HCT116 (cell line): Measurements from ENCODE around the gene YEATS4. TPM values are rescaled to one million over a fixed set of nuclear protein-coding genes. Genes with fewer than 3 reads are reported as not detected.

ENCODE experiments used
- ATAC-seq: fragments of 200-7000 bp; cut with Tn5 transposase; 2 replicates; pipeline ENCODE4 v1.9.1; 2020; ENCODE audit warnings: mild to moderate bottlenecking, moderate library complexity
- BruUV-seq: library from RNA; stranded (reverse); fragments of 400-500 nt; replicated peaks from 2 replicates; lab custom pipeline; 2021; lab: Mats Ljungman, UMichigan
- CTCF ChIA-PET: fragments of 300-600 bp; sonication (Branson Sonifier 250); formaldehyde crosslinking; loops from one replicate; lab custom pipeline; 2021; ENCODE audit warnings: antibody characterized with exemption; lab: Charles Lee
- POLR2A ChIA-PET: fragments of 300-600, 350-600 bp; sonication (Branson Sonifier 250); formaldehyde crosslinking; loops from one replicate; lab custom pipeline; 2021; ENCODE audit warnings: antibody characterized with exemption; lab: Charles Lee
- RAD21 ChIA-PET, 2 experiments: fragments of 300-600 bp; sonication (Branson Sonifier 250); formaldehyde crosslinking; loops; one replicate each; lab custom pipeline; 2023; ENCODE audit warnings: low total read pairs in 2 of 2; ENCODE audit not compliant: uncharacterized antibody in 2 of 2, unreplicated experiment in 2 of 2, low non-redundant PET in 1 of 2; lab: Charles Lee
- DNase-seq: peaks from one replicate; pipeline ENCODE4 v3.0.0-alpha.2; 2010; ENCODE audit warnings: low read depth, low spot score
- H2AFZ ChIP-seq: fragments of 200-600 bp; shearing (Covaris generic), sonication (generic); 2 replicates; pipeline ENCODE4 v1.6.1; 2017; ENCODE audit warnings: low read depth, mixed run types, mixed read lengths, antibody characterized with exemption, low read length; ENCODE audit not compliant: poor library complexity, severe bottlenecking
- H3K27ac ChIP-seq: 2 replicates; pipeline ENCODE4 v1.5.1; 2012; ENCODE audit warnings: low read depth, low read length
- H3K27me3 ChIP-seq: fragments of 200-600 bp; sonication (generic); 2 replicates; pipeline ENCODE4 v1.6.1; 2016; ENCODE audit warnings: mixed run types, low read length, mixed read lengths; ENCODE audit not compliant: insufficient read depth
- H3K36me3 ChIP-seq, 2 experiments: fragments of 200-500 bp in 1 of 2; fragments of 200-600 bp in 1 of 2; sonication (Bioruptor generic) in 1 of 2; sonication (generic) in 1 of 2; 2 replicates each; pipeline versions ENCODE4 v1.5.1 to v1.6.1; 2014 to 2016; ENCODE audit warnings: low read length in 2 of 2, inconsistent platforms in 1 of 2, mixed read lengths in 1 of 2, mixed run types in 1 of 2; ENCODE audit not compliant: insufficient read depth in 2 of 2, control insufficient read depth in 1 of 2
- H3K4me1 ChIP-seq, 2 experiments: fragments of 200-600 bp in 1 of 2; sonication (generic) in 1 of 2; 2 replicates each; pipeline versions ENCODE4 v1.5.1 to v1.6.1; 2012 to 2017; ENCODE audit warnings: low read length in 2 of 2, inconsistent platforms in 1 of 2, mild to moderate bottlenecking in 1 of 2, mixed read lengths in 1 of 2, mixed run types in 1 of 2, moderate library complexity in 1 of 2; ENCODE audit not compliant: insufficient read depth in 2 of 2, control insufficient read depth in 1 of 2
- H3K4me2 ChIP-seq: fragments of 200-600 bp; sonication (generic); 2 replicates; pipeline ENCODE4 v1.6.1; 2017; ENCODE audit warnings: mixed run types, low read length, mixed read lengths
- H3K4me3 ChIP-seq, 2 experiments: fragments of 200-600 bp in 1 of 2; sonication (generic) in 1 of 2; replicated peaks in 1 of 2; 2 replicates each; pipeline ENCODE4 v1.5.1; 2011 to 2016; ENCODE audit warnings: low read length in 2 of 2, control low read depth in 1 of 2, low read depth in 1 of 2, mild to moderate bottlenecking in 1 of 2, mixed read lengths in 1 of 2, mixed run types in 1 of 2
- H3K79me2 ChIP-seq: fragments of 200-600 bp; sonication (generic); 2 replicates; pipeline ENCODE4 v1.6.1; 2017; ENCODE audit warnings: mild to moderate bottlenecking, mixed run types, low read length, moderate library complexity, mixed read lengths; ENCODE audit not compliant: insufficient read depth
- H3K9ac ChIP-seq: fragments of 200-600 bp; sonication (generic); 2 replicates; pipeline ENCODE4 v1.6.1; 2016; ENCODE audit warnings: low read length, mixed read lengths
- H3K9me2 ChIP-seq: fragments of 200-600 bp; sonication (generic), shearing (Covaris generic); 2 replicates; pipeline ENCODE4 v1.6.1; 2017; ENCODE audit warnings: mixed run types, mild to moderate bottlenecking, moderate library complexity; ENCODE audit not compliant: insufficient read depth
- H3K9me3 ChIP-seq, 2 experiments: fragments of 200-500 bp in 1 of 2; fragments of 200-600 bp in 1 of 2; sonication (Bioruptor generic) in 1 of 2; sonication (generic) in 1 of 2; 2 replicates each; pipeline ENCODE4 v1.6.1; 2014 to 2017; ENCODE audit warnings: low read length in 2 of 2, mixed read lengths in 2 of 2, inconsistent platforms in 1 of 2, low read depth in 1 of 2, mild to moderate bottlenecking in 1 of 2, mixed run types in 1 of 2, moderate library complexity in 1 of 2; ENCODE audit not compliant: control insufficient read depth in 1 of 2, insufficient read depth in 1 of 2
- H4K20me1 ChIP-seq: fragments of 200-600 bp; sonication (generic), shearing (Covaris generic); 2 replicates; pipeline ENCODE4 v1.6.1; 2017; ENCODE audit warnings: mixed run types, mild to moderate bottlenecking, moderate library complexity; ENCODE audit not compliant: insufficient read depth
- ATF3 ChIP-seq: IDR thresholded peaks from 2 replicates; pipeline ENCODE4 v1.6.1; 2012
- CBX3 ChIP-seq: IDR thresholded peaks from 2 replicates; pipeline ENCODE4 v1.6.1; 2012; ENCODE audit warnings: low read depth
- CEBPB ChIP-seq: IDR thresholded peaks from 2 replicates; pipeline ENCODE4 v1.6.1; 2012; ENCODE audit warnings: low read depth
- CTCF ChIP-seq, 3 experiments: fragments of 200-600 bp in 1 of 3; sonication (generic) in 1 of 3; IDR thresholded peaks in 2 of 3; conservative IDR thresholded peaks in 1 of 3; 2 replicates each; pipeline ENCODE4 v1.5.1; 2012 to 2017; ENCODE audit warnings: low read depth in 2 of 3, low read length in 2 of 3, antibody characterized with exemption in 1 of 3, borderline replicate concordance in 1 of 3, control low read depth in 1 of 3, mild to moderate bottlenecking in 1 of 3, mixed read lengths in 1 of 3, mixed run types in 1 of 3, moderate library complexity in 1 of 3; ENCODE audit not compliant: insufficient read depth in 1 of 3
- EGR1 ChIP-seq: IDR thresholded peaks from 2 replicates; pipeline ENCODE4 v1.6.1; 2012; ENCODE audit warnings: low read depth
- ELF1 ChIP-seq: IDR thresholded peaks from 2 replicates; pipeline ENCODE4 v1.6.1; 2012; ENCODE audit warnings: low read depth, borderline replicate concordance
- EZH2phosphoT487 ChIP-seq: fragments of 200-600 bp; IDR thresholded peaks from 2 replicates; pipeline ENCODE4 v1.6.1; 2018; ENCODE audit warnings: antibody characterized with exemption, borderline replicate concordance
- FOSL1 ChIP-seq: IDR thresholded peaks from 2 replicates; pipeline ENCODE4 v1.6.1; 2012; ENCODE audit warnings: low read depth
- MAX ChIP-seq: IDR thresholded peaks from 2 replicates; pipeline ENCODE4 v1.6.1; 2012
- POLR2AphosphoS5 ChIP-seq: IDR thresholded peaks from 2 replicates; pipeline ENCODE4 v1.6.1; 2011; ENCODE audit warnings: mild to moderate bottlenecking, low read depth, low read length, moderate library complexity
- RAD21 ChIP-seq: IDR thresholded peaks from 2 replicates; pipeline ENCODE4 v1.6.1; 2012; ENCODE audit warnings: low read depth, mild to moderate bottlenecking
- REST ChIP-seq: IDR thresholded peaks from 2 replicates; pipeline ENCODE4 v1.6.1; 2012; ENCODE audit warnings: low read depth
- SIN3A ChIP-seq: IDR thresholded peaks from 2 replicates; pipeline ENCODE4 v1.6.1; 2012; ENCODE audit warnings: low read depth
- SP1 ChIP-seq: IDR thresholded peaks from 2 replicates; pipeline ENCODE4 v1.6.1; 2012; ENCODE audit warnings: low read depth
- SRF ChIP-seq: IDR thresholded peaks from 2 replicates; pipeline ENCODE4 v1.6.1; 2012; ENCODE audit warnings: low read depth
- TCF7L2 ChIP-seq: IDR thresholded peaks from 2 replicates; pipeline ENCODE4 v1.7.0; 2011; ENCODE audit warnings: borderline replicate concordance, inconsistent platforms; ENCODE audit not compliant: insufficient read depth, insufficient read length; ENCODE audit errors: extremely low read depth
- YY1 ChIP-seq: IDR thresholded peaks from 2 replicates; pipeline ENCODE4 v1.6.1; 2011; ENCODE audit warnings: low read length, low read depth, moderate library complexity, mild to moderate bottlenecking; ENCODE audit not compliant: insufficient replicate concordance; ENCODE audit errors: extremely low read depth
- ZBTB33 ChIP-seq: IDR thresholded peaks from 2 replicates; pipeline ENCODE4 v1.6.1; 2011; ENCODE audit warnings: mild to moderate bottlenecking, low read length, moderate library complexity; ENCODE audit not compliant: insufficient replicate concordance; ENCODE audit errors: extremely low read depth
- ZFX ChIP-seq: fragments of 450-650 bp; IDR thresholded peaks from 2 replicates; pipeline ENCODE4 v1.6.1; 2017
- ZNF274 ChIP-seq: fragments of 200-500 bp; sonication (Bioruptor generic); IDR thresholded peaks from 2 replicates; pipeline ENCODE4 v1.6.1; 2014; ENCODE audit warnings: mild to moderate bottlenecking, low read depth, low read length, inconsistent platforms
- intact Hi-C: fragments of 100-400 bp; cut with micrococcal nuclease; formaldehyde crosslinking; loops from 2 replicates; pipeline ENCODE4 v1.10.0; 2022
- total RNA-seq: library from RNA; stranded (reverse); gene quantifications from one replicate; pipeline ENCODE4 v1.2.1, GENCODE V29; 2021; ENCODE audit not compliant: unreplicated experiment

Gene YEATS4
- total RNA-seq, 1 experiment from 2014 or later = 32.0 TPM

- H4K20me1 ChIP-seq = no peaks in the 10 kb centered on the region
- no peaks in the 10 kb centered on the region for H3K4me1 ChIP-seq
- ChIA-PET POLR2A (no interaction called here), CTCF (no interaction called here), RAD21 (no interaction called here)
- TF ChIP-seq YY1 = no peak
- TF ChIP-seq POLR2AphosphoS5 = no peak
- TF ChIP-seq ELF1 = no peak
- TF ChIP-seq CTCF (IDR thresholded peaks at IDR 0.05 in 2 of 3, conservative IDR thresholded peaks at IDR 0.05 in 1 of 3; ENCODE audit: borderline replicate concordance in 1 of 3, insufficient read depth in 1 of 3, low read depth in 2 of 3, low read length in 2 of 3) = no peak
- no peak for TF ChIP-seq SP1
- no peak for TF ChIP-seq ATF3
- TF ChIP-seq EZH2phosphoT487 = no peak
- no peak for TF ChIP-seq MAX
- TF ChIP-seq ZFX = no peak
- no peak for TF ChIP-seq CEBPB
- TF ChIP-seq EGR1 = no peak
- TF ChIP-seq SRF = no peak
- no peak for TF ChIP-seq REST
- TF ChIP-seq ZNF274 = no peak
- no peak for TF ChIP-seq ZBTB33
- TF ChIP-seq RAD21 = no peak
- TF ChIP-seq TCF7L2 = no peak
- no peak for TF ChIP-seq FOSL1
- TF ChIP-seq SIN3A = no peak
- TF ChIP-seq CBX3 = no peak
- ATAC-seq (no peak), DNase-seq (no peak)
- no peak overlapping the region for H3K4me3 ChIP-seq
- no peak overlapping the region for H3K4me2 ChIP-seq
- H3K9me3 ChIP-seq = no peaks in the 10 kb centered on the region
- BruUV-seq = no TSS peak
- no peak overlapping the region for H3K27ac ChIP-seq
- H2AFZ ChIP-seq = no peak overlapping the region
- intact Hi-C loops = no loop called here
- no peaks in the 10 kb centered on the region for H3K27me3 ChIP-seq
- H3K9ac ChIP-seq = no peak overlapping the region
- no peaks in the 10 kb centered on the region for H3K9me2 ChIP-seq
- H3K36me3 ChIP-seq = no peaks in the 10 kb centered on the region
- H3K79me2 ChIP-seq = no peaks in the 10 kb centered on the region
These were observed 58.2 kb downstream of the YEATS4 start for GRCh38 chr12:69417741-69418167.
